ENCODE data around the gene PPM1L. TPM values are rescaled to one million over a fixed set of nuclear protein-coding genes. Genes with fewer than 3 reads are reported as not detected.
A peak's percentile ranks its signal among the peaks of the same experiment; 100 is the strongest.
"Not testable (repeated sequence)": the region's sequence is repeated elsewhere in the genome, so short reads cannot be mapped to it uniquely, and the experiment has no call there.

PPM1L gene
- total RNA-seq, 1 donor from 2014 or later, result 30.1 TPM

DNA sequence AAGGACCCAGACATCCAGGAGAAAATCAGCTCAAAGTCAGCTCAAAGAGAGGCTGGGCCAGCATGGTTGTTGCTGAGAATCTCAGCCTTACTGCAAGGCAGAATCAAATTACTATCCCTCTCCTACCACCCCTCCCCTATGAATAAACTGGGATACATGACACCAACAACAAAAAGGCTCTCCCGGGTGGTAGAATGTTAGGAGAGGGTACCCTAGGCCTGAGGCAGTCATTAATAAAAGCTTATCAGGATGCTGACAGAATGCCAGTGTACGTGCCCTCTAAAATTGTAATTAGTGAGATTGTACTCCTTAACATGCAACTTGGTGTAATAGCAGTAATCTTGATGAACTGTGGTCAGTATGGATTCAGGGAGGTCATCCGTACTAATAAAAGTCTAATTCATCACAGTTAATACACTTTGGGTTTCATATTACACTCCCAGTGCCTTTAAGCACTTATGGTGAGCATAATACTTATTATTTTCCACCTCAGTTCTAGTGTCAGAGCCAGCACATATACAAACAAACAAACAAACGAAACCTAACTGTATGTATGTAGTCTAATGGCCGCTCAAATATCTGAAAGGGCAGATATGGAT is 272.6 kb downstream of the PPM1L start:
- Mint-ChIP-seq H3K4me3 (ENCODE audit: low read depth) (no peak overlapping the region), H3K9me3 (ENCODE audit: low read depth) (peaks cover 13% of the 10 kb centered on the region)
- no peak for DNase-seq (ENCODE audit: low spot score, unreplicated experiment)

DNA sequence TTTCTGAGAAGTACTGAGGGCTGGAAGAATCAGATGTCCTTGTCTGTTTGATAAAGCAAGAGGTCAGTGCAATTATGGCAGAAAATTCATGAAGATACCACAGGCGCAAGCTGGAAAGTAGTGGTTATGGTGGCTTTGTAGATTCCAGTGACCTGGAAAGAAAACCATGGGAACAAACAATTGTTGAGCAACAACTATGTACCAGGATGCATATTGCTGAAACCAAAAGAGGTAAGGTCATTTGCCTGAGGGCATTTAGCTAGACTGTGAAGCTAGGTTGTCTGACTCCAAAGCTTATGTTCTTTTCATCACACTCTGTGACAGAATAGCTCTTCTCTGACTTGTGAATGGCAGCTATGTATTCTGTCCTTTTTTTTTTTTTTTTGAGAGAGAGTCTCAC is 275.1 kb downstream of the PPM1L start:
- H3K4me1 Mint-ChIP-seq (ENCODE audit: low read depth), result peaks cover 14% of the 10 kb centered on the region
- no peak overlapping the region for H3K27ac Mint-ChIP-seq
- H3K4me3 Mint-ChIP-seq (ENCODE audit: low read depth), result no peak overlapping the region
- H3K9me3 Mint-ChIP-seq (ENCODE audit: low read depth), result peaks cover 11% of the 10 kb centered on the region
- DNase-seq (ENCODE audit: low spot score, unreplicated experiment), result no peak
- H3K36me3 Mint-ChIP-seq (ENCODE audit: insufficient read depth), result peaks cover 18% of the 10 kb centered on the region
- H3K27me3 Mint-ChIP-seq, result peaks cover 21% of the 10 kb centered on the region
- TF ChIP-seq, protein P1, sequence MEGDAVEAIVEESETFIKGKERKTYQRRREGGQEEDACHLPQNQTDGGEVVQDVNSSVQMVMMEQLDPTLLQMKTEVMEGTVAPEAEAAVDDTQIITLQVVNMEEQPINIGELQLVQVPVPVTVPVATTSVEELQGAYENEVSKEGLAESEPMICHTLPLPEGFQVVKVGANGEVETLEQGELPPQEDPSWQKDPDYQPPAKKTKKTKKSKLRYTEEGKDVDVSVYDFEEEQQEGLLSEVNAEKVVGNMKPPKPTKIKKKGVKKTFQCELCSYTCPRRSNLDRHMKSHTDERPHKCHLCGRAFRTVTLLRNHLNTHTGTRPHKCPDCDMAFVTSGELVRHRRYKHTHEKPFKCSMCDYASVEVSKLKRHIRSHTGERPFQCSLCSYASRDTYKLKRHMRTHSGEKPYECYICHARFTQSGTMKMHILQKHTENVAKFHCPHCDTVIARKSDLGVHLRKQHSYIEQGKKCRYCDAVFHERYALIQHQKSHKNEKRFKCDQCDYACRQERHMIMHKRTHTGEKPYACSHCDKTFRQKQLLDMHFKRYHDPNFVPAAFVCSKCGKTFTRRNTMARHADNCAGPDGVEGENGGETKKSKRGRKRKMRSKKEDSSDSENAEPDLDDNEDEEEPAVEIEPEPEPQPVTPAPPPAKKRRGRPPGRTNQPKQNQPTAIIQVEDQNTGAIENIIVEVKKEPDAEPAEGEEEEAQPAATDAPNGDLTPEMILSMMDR (IDR thresholded peaks at IDR 0.05; ENCODE audit: unreplicated experiment), result no peak

More for the DNA sequence above, 272.6 kb downstream of the PPM1L start:
- Mint-ChIP-seq H3K4me1 (ENCODE audit: low read depth) (peaks cover 14% of the 10 kb centered on the region), H3K27ac (no peak overlapping the region), H3K27me3 (peaks cover 21% of the 10 kb centered on the region), H3K36me3 (ENCODE audit: insufficient read depth) (peaks cover 17% of the 10 kb centered on the region)
- TF ChIP-seq, protein P1 (IDR thresholded peaks at IDR 0.05; ENCODE audit: unreplicated experiment), result no peak

DNA sequence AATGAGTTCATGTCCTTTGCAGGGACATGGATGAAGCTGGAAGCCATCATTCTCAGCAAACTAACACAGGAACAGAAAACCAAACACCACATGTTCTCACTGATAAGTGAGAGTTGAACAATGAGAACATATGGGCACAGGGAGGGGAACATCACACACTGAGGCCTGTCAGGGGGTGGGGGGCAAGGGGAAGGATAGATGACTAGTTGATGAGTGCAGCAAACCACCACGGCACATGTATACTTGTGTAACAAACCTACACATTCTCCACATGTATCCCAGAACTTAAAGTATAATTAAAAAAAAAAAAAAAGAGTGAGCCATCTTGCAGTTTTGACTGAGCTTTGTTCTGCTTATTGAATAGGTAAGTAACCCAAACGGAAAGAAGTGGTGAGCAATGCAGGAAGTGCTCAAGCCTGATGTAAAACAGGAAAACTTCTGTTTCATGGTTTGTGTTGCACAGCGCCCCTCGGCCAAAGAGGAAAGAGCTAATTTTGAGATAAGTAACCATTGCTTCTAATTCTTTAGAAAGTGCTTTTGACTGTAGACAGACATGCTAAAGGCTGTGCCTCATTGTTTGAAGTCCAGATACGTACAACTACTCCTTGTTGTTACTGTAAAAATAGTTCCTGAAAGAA is 279.0 kb downstream of the PPM1L start:
- not testable (repeated sequence) for H3K4me1 Mint-ChIP-seq (ENCODE audit: low read depth); DNase-seq (ENCODE audit: low spot score, unreplicated experiment); H3K4me3 Mint-ChIP-seq (ENCODE audit: low read depth); H3K9me3 Mint-ChIP-seq (ENCODE audit: low read depth); H3K27ac Mint-ChIP-seq
- peaks cover 20% of the 10 kb centered on the region for H3K36me3 Mint-ChIP-seq (ENCODE audit: insufficient read depth)
- H3K27me3 Mint-ChIP-seq, result peaks cover 15% of the 10 kb centered on the region

DNA sequence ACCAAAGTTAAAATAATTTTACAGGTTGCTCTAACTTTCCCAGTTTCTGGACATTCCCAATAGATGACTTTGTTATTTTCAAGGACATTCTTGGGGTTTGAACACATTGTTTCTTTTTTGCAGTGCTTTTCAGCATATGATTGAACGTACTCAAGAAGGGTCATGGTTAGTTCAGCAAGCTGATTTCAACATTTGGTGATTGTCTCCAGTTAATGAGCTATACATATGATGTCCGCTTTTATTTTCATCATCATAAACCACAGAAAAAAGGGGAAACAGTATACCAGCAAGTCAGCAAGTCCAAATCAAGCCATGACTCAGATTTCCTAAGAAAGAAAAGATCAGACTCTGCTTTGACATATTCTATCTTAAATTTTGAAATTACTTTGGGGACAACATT is 279.7 kb downstream of the PPM1L start:
- H3K9me3 Mint-ChIP-seq (ENCODE audit: low read depth), result peaks cover 7% of the 10 kb centered on the region
- H3K4me3 Mint-ChIP-seq (ENCODE audit: low read depth), result no peak overlapping the region
- DNase-seq (ENCODE audit: low spot score, unreplicated experiment), result no peak
- no peaks in the 10 kb centered on the region for H3K4me1 Mint-ChIP-seq (ENCODE audit: low read depth)
- TF ChIP-seq, protein P1 (IDR thresholded peaks at IDR 0.05; ENCODE audit: unreplicated experiment), result no peak
- H3K27ac Mint-ChIP-seq, result no peak overlapping the region
- peaks cover 20% of the 10 kb centered on the region for H3K36me3 Mint-ChIP-seq (ENCODE audit: insufficient read depth)
- peaks cover 8% of the 10 kb centered on the region for H3K27me3 Mint-ChIP-seq

DNA sequence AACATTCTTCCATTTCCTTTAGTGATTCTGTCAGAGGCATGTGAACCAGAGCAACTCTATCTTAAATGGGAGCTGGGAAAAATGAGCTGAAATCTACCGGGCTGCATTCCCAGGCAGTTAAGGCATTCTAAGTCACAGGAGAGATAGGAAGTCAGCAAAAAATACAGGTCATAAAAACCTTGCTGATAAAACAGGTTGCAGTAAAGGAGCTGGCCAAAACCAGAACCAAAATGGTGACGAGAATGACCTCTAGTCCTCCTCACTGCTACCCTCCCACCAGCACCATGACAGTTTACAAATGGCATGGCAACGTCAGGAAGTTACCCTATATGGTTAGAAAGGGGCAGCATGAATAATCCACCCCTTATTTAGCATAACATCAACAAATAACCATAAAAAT is 282.7 kb downstream of the PPM1L start:
- DNase-seq (ENCODE audit: low spot score, unreplicated experiment), result no peak
- H3K4me3 Mint-ChIP-seq (ENCODE audit: low read depth), result no peak overlapping the region
- TF ChIP-seq, protein P1 (IDR thresholded peaks at IDR 0.05; ENCODE audit: unreplicated experiment), result no peak
- H3K27me3 Mint-ChIP-seq, result no peaks in the 10 kb centered on the region
- H3K27ac Mint-ChIP-seq, result no peak overlapping the region
- H3K4me1 Mint-ChIP-seq (ENCODE audit: low read depth), result peaks cover 7% of the 10 kb centered on the region
- peaks cover 9% of the 10 kb centered on the region for H3K36me3 Mint-ChIP-seq (ENCODE audit: insufficient read depth)
- no peaks in the 10 kb centered on the region for H3K9me3 Mint-ChIP-seq (ENCODE audit: low read depth)

DNA sequence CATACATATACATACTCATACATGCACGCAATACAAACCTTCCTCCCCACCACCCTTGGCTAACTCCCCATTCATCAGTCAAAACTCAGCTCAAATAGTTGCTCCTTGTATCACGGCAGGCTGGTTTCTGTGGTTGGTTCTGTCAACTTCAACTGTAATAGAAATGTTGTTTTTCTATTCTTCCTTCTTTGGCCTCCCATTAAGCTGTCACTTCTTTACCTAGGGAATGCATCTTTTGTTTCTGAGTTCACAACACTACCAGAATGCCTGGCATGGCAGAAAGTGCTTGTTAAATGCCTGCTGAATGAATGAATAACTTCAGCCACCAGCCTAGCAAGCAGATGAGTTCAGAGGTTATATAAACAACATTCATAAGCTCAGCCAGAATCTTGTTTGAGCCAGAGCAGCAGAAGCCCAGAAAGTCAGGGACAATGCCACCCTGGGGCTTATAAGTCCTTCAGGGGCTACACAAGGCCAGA is 286.0 kb downstream of the PPM1L start:
- TF ChIP-seq, protein P1 (IDR thresholded peaks at IDR 0.05; ENCODE audit: unreplicated experiment), result no peak
- no peak for DNase-seq (ENCODE audit: low spot score, unreplicated experiment)
- no peaks in the 10 kb centered on the region for H3K27me3 Mint-ChIP-seq
- H3K36me3 Mint-ChIP-seq (ENCODE audit: insufficient read depth), result peaks cover 16% of the 10 kb centered on the region
- peaks cover 7% of the 10 kb centered on the region for H3K4me1 Mint-ChIP-seq (ENCODE audit: low read depth)
- no peak overlapping the region for H3K4me3 Mint-ChIP-seq (ENCODE audit: low read depth)
- H3K9me3 Mint-ChIP-seq (ENCODE audit: low read depth), result peaks cover 9% of the 10 kb centered on the region
- H3K27ac Mint-ChIP-seq, result peak overlapping the region; percentile 90
